Kidney epithelial cell (primary cell): Measurements from ENCODE around the gene ZC3H12A. TPM values are rescaled to one million over a fixed set of nuclear protein-coding genes. Genes with fewer than 3 reads are reported as not detected.

Experiments
- DNase-seq: peaks from one replicate; pipeline ENCODE4 v3.0.0-alpha.2; 2010; ENCODE audit warnings: low read depth
- H3K27me3 ChIP-seq: 2 replicates; pipeline ENCODE4 v1.6.0; 2011; ENCODE audit warnings: low read length; ENCODE audit not compliant: control insufficient read depth, insufficient read depth
- H3K36me3 ChIP-seq: 2 replicates; pipeline ENCODE4 v1.5.1; 2011; ENCODE audit warnings: low read length; ENCODE audit not compliant: control insufficient read depth, insufficient read depth
- H3K4me3 ChIP-seq: 2 replicates; pipeline ENCODE4 v1.5.1; 2011; ENCODE audit warnings: low read depth, mild to moderate bottlenecking, control low read depth, low read length
- total RNA-seq: library from RNA; depleted of rRNA; stranded (reverse); fragments of >200 nt; gene quantifications from 2 replicates; pipeline ENCODE4 v1.2.3, GENCODE V29; 2015
- TF ChIP-seq, protein P1 (sequence below): IDR thresholded peaks from 2 replicates; pipeline ENCODE4 v1.5.1; 2011; ENCODE audit warnings: mild to moderate bottlenecking, moderate library complexity, low read length, control low read depth, inconsistent platforms; ENCODE audit not compliant: insufficient read depth, poor library complexity, severe bottlenecking

ZC3H12A gene
- total RNA-seq, 1 donor from 2014 or later, result 34.2 TPM

DNA sequence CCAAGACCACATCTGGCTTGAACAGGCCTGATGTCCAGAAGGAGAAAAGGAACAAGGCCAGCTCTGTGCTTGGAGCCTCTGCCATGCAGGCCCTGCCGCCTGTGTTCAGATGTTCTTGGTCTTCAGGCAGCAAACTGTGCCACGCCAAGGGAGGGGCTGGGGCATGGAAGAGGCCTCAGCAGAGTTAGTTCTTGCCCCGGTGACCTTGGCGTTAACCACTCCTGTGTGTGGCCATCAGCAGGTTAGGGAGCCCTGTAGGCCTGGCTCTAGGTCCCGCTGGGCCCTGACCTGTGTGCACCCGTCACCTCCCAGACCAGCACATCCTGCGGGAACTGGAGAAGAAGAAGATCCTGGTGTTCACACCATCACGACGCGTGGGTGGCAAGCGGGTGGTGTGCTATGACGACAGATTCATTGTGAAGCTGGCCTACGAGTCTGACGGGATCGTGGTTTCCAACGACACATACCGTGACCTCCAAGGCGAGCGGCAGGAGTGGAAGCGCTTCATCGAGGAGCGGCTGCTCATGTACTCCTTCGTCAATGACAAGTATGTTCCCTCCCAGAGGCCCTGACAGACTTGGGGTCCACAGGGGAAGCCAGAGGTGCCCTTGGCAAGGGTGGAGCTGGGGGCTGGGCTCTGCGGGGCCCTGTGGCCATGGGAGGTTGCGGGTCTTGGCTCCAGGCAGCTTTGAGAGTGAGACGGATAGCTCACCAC lies 7.1 kb downstream of the ZC3H12A start:
- DNase-seq, result no peak
- Histone ChIP-seq H3K36me3 (peaks cover 11% of the 10 kb centered on the region), H3K4me3 (no peak overlapping the region), H3K27me3 (no peaks in the 10 kb centered on the region)
- TF ChIP-seq, protein P1, sequence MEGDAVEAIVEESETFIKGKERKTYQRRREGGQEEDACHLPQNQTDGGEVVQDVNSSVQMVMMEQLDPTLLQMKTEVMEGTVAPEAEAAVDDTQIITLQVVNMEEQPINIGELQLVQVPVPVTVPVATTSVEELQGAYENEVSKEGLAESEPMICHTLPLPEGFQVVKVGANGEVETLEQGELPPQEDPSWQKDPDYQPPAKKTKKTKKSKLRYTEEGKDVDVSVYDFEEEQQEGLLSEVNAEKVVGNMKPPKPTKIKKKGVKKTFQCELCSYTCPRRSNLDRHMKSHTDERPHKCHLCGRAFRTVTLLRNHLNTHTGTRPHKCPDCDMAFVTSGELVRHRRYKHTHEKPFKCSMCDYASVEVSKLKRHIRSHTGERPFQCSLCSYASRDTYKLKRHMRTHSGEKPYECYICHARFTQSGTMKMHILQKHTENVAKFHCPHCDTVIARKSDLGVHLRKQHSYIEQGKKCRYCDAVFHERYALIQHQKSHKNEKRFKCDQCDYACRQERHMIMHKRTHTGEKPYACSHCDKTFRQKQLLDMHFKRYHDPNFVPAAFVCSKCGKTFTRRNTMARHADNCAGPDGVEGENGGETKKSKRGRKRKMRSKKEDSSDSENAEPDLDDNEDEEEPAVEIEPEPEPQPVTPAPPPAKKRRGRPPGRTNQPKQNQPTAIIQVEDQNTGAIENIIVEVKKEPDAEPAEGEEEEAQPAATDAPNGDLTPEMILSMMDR, result no peak

DNA sequence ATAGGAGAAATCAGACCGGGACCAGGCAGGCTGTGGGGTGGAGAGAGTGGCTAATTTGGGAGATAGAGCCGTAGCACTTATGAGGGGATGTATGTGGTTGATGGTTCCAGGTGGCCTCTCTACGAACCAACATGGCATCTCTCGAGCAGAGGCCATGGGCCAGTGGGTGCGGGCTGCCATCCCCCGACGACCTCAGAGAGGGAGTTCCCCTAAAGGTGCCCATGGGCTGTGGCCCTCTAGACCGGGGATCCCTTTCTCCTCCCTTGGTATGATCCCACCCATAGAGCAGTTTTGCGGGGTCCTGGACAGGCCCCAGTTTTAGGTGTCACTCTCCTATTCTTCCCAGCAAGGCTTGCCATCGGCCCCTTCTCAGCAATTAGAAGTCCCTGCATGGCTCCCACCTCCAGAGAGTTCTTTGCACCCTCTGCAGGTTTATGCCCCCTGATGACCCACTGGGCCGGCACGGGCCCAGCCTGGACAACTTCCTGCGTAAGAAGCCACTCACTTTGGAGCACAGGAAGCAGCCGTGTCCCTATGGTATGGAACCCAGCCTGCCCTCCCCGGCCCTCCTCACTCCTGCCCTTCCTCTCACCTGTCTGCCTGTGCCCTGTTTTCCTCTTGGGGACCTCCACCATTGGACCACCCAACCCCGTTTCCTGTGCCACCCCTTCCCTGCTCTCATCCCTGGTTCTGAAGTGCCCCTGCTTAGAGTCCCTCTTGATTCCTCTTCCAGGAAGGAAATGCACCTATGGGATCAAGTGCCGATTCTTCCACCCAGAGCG lies 7.8 kb downstream of the ZC3H12A start:
- no peaks in the 10 kb centered on the region for H3K27me3 ChIP-seq
- peaks cover 11% of the 10 kb centered on the region for H3K36me3 ChIP-seq
- TF ChIP-seq, protein P1, result no peak
- no peak overlapping the region for H3K4me3 ChIP-seq
- no peak for DNase-seq

DNA sequence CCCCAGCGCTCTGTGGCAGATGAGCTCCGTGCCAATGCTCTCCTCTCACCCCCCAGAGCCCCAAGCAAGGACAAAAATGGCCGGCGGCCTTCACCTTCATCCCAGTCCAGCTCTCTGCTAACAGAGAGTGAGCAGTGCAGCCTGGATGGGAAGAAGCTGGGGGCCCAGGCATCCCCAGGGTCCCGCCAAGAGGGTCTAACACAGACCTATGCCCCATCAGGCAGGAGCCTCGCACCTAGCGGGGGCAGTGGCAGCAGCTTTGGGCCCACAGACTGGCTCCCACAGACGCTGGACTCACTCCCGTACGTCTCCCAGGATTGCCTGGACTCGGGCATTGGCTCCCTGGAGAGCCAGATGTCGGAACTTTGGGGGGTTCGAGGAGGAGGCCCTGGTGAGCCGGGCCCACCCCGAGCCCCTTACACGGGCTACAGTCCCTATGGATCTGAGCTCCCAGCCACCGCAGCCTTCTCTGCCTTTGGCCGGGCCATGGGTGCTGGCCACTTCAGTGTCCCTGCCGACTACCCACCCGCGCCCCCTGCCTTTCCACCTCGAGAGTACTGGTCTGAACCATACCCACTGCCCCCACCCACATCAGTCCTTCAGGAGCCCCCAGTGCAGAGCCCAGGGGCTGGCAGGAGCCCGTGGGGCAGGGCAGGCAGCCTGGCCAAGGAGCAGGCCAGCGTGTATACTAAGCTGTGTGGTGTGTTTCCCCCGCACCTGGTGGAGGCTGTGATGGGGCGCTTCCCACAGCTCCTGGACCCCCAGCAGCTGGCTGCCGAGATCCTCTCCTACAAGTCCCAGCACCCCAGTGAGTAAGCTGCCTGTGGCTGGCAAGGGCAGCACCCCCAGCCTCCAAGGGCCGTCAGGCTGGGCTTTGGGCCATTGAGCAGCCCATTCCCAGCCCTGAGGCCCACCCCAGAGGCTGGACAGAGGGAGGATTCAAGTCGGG lies 8.7 kb downstream of the ZC3H12A start:
- peaks cover 11% of the 10 kb centered on the region for H3K36me3 ChIP-seq
- TF ChIP-seq, protein P1, result no peak
- no peak overlapping the region for H3K4me3 ChIP-seq
- DNase-seq, result no peak
- no peaks in the 10 kb centered on the region for H3K27me3 ChIP-seq

DNA sequence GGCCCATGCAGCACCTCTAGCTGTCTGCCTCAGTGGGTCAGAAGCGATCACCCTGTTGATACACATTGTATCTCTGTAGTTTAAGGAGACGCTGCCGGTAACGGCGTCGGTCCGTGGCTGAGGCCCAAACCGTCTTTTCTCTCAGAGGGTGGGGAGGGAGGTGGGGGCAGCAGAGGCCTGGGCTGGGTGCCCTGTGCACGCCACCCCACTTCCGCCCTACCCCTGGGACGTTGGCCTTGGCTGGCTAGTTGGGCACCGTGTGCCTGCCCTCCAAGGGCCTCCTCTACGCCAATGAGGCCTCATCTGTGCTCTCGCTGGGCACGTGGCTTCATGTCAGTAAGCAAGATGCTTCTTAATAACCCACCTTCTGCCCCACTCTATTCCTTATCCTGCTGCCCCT lies 9.4 kb downstream of the ZC3H12A start:
- TF ChIP-seq, protein P1, result no peak
- Histone ChIP-seq H3K4me3 (no peak overlapping the region), H3K27me3 (no peaks in the 10 kb centered on the region), H3K36me3 (peaks cover 10% of the 10 kb centered on the region)
- no peak for DNase-seq

DNA sequence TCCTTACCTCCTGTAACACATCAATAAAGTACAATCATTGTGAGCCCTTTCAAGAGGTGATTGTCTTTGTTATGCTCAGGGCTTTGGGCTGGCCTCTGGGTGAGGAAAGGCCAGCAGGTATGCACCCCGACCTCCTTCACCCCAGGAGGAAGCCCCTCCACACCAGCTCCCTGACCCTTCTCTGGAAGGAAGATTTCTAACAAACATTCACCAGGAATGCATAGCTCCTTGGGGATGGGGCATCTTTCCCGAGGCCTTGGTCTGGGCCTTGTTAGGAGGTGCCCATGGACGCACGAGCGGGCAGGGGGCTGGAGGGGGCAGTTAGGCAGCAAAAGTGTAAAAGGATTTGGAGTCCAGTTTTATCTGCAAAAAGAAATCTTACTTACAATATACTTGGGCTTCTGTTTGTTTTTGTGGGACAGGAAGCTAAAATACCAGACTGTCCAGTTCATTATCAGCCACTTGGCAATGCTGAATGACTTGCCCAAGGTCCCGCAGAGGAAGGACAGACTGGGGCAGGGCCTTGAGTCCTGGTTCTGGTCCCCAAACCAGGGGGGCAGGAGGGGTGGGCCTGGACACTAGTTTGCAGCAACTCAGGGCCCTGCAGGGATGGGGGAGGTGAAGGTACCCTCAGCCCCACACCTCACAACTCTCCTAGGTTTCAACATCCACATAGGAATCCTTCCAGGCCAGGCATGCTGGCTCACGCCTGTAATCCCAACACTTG lies 10.1 kb downstream of the ZC3H12A start:
- Histone ChIP-seq H3K27me3 (no peaks in the 10 kb centered on the region), H3K36me3 (peaks cover 10% of the 10 kb centered on the region), H3K4me3 (no peak overlapping the region)
- TF ChIP-seq, protein P1, result no peak
- DNase-seq, result no peak
